ENCODE measurements around the gene KIAA1328.
"Not testable (repeated sequence)": the region's sequence is repeated elsewhere in the genome, so short reads cannot be mapped to it uniquely, and the experiment has no call there.

The KIAA1328 gene

GRCh38 chr18:37156330-37156942, 327.5 kb downstream of the KIAA1328 start:
- no peak for DNase-seq (ENCODE audit: low read depth)

- DNase-seq (ENCODE audit: low read depth) = no peak
These were observed 331.3 kb downstream of the KIAA1328 start for GRCh38 chr18:37160038-37160820.

- no peak for DNase-seq (ENCODE audit: low read depth)
These were observed 332.6 kb downstream of the KIAA1328 start for GRCh38 chr18:37161491-37161890.

GRCh38 chr18:37162551-37162950, 333.6 kb downstream of the KIAA1328 start:
- DNase-seq (ENCODE audit: low read depth) = no peak

- no peak for DNase-seq (ENCODE audit: low read depth)
These were observed 334.2 kb downstream of the KIAA1328 start for GRCh38 chr18:37163119-37163518.

- no peak for DNase-seq (ENCODE audit: low read depth)
These were observed 337.6 kb downstream of the KIAA1328 start for GRCh38 chr18:37166491-37166890.

- not testable (repeated sequence) for DNase-seq (ENCODE audit: low read depth)
These were observed 338.0 kb downstream of the KIAA1328 start for GRCh38 chr18:37166966-37167365.

GRCh38 chr18:37170984-37171383, 342.1 kb downstream of the KIAA1328 start:
- DNase-seq (ENCODE audit: low read depth) = no peak

- no peak for DNase-seq (ENCODE audit: low read depth)
These were observed 344.5 kb downstream of the KIAA1328 start for GRCh38 chr18:37173384-37173783.

- no peak for DNase-seq (ENCODE audit: low read depth)
These were observed 347.0 kb downstream of the KIAA1328 start for GRCh38 chr18:37175727-37176620.

- no peak for DNase-seq (ENCODE audit: low read depth)
These were observed 347.7 kb downstream of the KIAA1328 start for GRCh38 chr18:37176621-37176934.

GRCh38 chr18:37179384-37179783, 350.5 kb downstream of the KIAA1328 start:
- no peak for DNase-seq (ENCODE audit: low read depth)

GRCh38 chr18:37180086-37180485, 351.2 kb downstream of the KIAA1328 start:
- DNase-seq (ENCODE audit: low read depth) = no peak

GRCh38 chr18:37182340-37183135, 353.6 kb downstream of the KIAA1328 start:
- DNase-seq (ENCODE audit: low read depth) = no peak

GRCh38 chr18:37184209-37184868, 355.4 kb downstream of the KIAA1328 start:
- DNase-seq (ENCODE audit: low read depth) = no peak

- DNase-seq (ENCODE audit: low read depth) = no peak
These were observed 359.3 kb downstream of the KIAA1328 start for GRCh38 chr18:37188016-37188791.

- DNase-seq (ENCODE audit: low read depth) = no peak
These were observed 370.8 kb downstream of the KIAA1328 start for GRCh38 chr18:37199741-37200140.

- DNase-seq (ENCODE audit: low read depth) = no peak
These were observed 378.4 kb downstream of the KIAA1328 start for GRCh38 chr18:37207343-37207742.

- no peak for DNase-seq (ENCODE audit: low read depth)
These were observed 381.9 kb downstream of the KIAA1328 start for GRCh38 chr18:37210781-37211180.

GRCh38 chr18:37218022-37218590, 389.2 kb downstream of the KIAA1328 start:
- DNase-seq (ENCODE audit: low read depth) = no peak
